IPS DF 4.7 (cell line): Measurements from ENCODE around the gene AGPS.

ENCODE experiments used
- DNase-seq: peaks from one replicate; pipeline ENCODE4 v3.0.0-alpha.2; 2013; ENCODE audit warnings: low spot score; ENCODE audit errors: extremely low read depth

AGPS gene

DNA sequence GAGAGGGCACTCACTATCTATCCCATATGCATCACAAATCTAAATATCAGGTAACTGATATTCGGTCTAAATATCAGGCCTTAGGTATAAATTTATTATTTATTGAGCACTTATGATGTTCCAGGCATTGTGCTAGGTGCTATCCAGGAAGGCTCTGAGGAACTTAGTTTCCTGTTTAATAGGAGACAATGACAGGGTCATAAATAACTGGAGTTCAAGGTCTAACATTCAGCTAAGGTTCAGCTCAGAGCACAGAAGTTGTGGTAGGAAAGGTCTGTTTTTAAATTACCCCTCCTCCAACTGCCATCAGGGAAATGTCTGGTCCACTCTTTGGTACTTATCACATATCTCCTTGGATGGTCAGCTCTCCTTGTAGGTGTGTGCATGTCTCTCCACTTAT is 193.6 kb downstream of the AGPS start:
- DNase-seq, result no peak

DNA sequence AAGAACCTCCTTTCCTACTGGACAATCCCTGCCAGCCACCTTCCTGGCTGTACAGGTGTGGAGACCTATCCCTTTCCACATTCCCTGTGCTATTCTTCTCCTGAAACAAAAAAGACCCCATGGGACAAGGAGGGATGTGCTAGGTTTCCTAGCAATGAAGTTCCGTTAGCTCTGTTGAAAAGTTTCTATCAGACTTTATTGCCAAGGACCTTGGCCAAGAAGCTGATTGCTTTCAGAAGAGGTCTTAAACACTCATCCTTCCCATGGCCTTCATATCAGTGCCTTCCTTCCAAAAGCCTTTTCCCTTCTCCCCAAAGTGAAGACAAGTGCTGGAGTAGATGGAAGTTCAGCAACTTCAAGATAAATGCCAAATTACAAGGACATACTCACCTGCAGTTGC is 194.8 kb downstream of the AGPS start:
- no peak for DNase-seq

DNA sequence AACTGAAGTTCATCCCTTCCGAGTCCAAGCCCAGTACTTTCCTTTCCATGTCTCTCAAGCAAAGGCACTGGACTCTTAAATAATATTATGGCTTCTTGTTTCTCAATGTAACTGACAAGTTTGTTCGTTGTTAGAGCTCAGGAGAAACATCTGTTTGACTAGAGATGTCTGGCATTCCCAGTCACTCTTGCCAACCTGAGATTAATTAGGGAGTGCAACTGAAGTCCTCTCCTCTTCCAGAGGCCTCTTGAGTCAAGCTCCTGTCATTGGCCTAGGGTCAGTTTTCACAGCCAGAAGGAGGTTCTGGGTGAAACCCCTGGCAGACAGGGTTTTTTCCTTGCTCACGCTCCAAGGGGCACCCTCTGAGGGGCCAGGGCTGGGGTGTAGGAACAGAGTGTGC is 196.1 kb downstream of the AGPS start:
- no peak for DNase-seq

- no peak for DNase-seq
These were observed 196.6 kb downstream of the AGPS start for GRCh38 chr2:177589186-177589585.

DNA sequence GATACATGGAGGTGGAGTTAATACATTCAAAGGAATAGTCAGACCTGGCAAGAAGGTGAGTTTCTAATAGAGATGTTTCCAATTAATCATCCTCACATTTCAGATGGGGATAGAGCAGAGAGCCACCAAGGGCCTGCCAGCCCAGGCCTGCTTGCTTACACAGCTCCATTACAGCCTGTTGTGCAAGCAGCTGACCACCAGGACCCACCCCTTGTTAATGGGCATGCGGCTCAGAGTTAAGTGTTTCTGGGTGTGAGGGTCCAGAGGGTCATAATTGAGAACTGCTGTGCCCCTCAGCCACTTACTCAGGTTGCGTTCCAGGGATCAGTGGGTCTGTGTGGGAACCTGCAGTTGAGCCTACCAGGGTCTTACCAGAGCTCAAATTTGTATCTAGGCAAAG is 199.8 kb downstream of the AGPS start:
- DNase-seq, result no peak

- DNase-seq, result no peak
These were observed 200.4 kb downstream of the AGPS start for GRCh38 chr2:177592945-177593344.

DNA sequence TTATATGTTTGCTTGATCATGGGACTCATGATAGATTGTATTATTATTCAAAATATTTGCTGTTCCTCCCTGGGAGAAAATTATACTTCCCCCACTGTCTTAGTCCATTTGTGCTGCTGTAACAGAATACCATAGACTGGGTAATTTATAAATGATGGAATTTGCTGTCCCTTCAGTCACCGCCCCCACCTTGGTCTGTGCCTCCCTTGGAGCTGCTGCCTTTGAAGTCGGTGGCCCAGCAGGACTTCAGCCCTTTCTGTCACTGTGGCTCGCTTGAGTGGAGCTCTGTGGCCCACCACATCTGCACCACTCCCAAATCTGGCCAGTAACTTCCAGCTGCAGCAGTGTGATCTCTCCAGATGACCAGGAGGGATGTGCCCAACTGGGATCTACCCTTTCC is 200.8 kb downstream of the AGPS start:
- no peak for DNase-seq
